A549 (cell line): ENCODE measurements around the gene DNAAF3. TPM values are rescaled to one million over a fixed set of nuclear protein-coding genes. Genes with fewer than 3 reads are reported as not detected.

ENCODE experiments used
- ATAC-seq, 2 experiments: fragments of 200-7000 bp in 1 of 2; fragments of >200 bp in 1 of 2; cut with Nextera tagmentation in 1 of 2; cut with Tn5 transposase in 1 of 2; 3 replicates each; pipeline versions ENCODE4 v1.8.0 to v1.9.1; 2018 to 2020; ENCODE audit warnings: mild to moderate bottlenecking in 1 of 2, moderate library complexity in 1 of 2
- CTCF ChIA-PET: fragments of 300-600 bp; sonication (Branson Sonifier 250); formaldehyde crosslinking; extraction: SDS; loops from one replicate; lab custom pipeline; 2021; ENCODE audit warnings: antibody characterized with exemption, inconsistent platforms; lab: Yijun Ruan, JAX
- POLR2A ChIA-PET: fragments of 350-600 bp; formaldehyde crosslinking; extraction: SDS; loops from one replicate; lab custom pipeline; 2021; ENCODE audit warnings: antibody characterized with exemption, inconsistent platforms; lab: Yijun Ruan, JAX
- DNase-seq, 2 experiments: peaks; one replicate each; pipeline versions ENCODE4 v3.0.0 to v3.0.0-alpha.2; 2011 to 2016; ENCODE audit warnings: low read depth in 1 of 2, low spot score in 1 of 2
- FAIRE-seq: peaks from 2 replicates; lab custom pipeline; 2011; peaks lifted over from hg19 to GRCh38; lab: Jason Lieb, UNC
- H3K27ac ChIP-seq, 2 experiments: fragments of >200 bp; sonication (Bioruptor Twin); formaldehyde crosslinking; 3 replicates each; pipeline ENCODE4 v1.5.1; 2016 to 2017
- H3K4me1 ChIP-seq: fragments of >200 bp; sonication (Bioruptor Twin); formaldehyde crosslinking; 3 replicates; pipeline ENCODE4 v1.6.1; 2016
- H3K4me2 ChIP-seq: fragments of >200 bp; sonication (Bioruptor Twin); formaldehyde crosslinking; 3 replicates; pipeline ENCODE4 v1.6.1; 2016
- H3K4me3 ChIP-seq: fragments of >200 bp; sonication (Bioruptor Twin); formaldehyde crosslinking; 3 replicates; pipeline ENCODE4 v1.5.1; 2016
- H3K9me3 ChIP-seq: fragments of >200 bp; sonication (Bioruptor Twin); formaldehyde crosslinking; 3 replicates; pipeline ENCODE4 v1.6.1; 2016
- FOSL2 ChIP-seq, 2 experiments: fragments of 450-650 bp in 1 of 2; fragments of >200 bp in 1 of 2; sonication (Bioruptor Twin) in 1 of 2; formaldehyde crosslinking; IDR thresholded peaks; 2 replicates each; pipeline versions ENCODE4 v1.5.0 to v1.6.1; 2016 to 2020; ENCODE audit warnings: mild to moderate bottlenecking in 1 of 2, moderate library complexity in 1 of 2
- GATA3 ChIP-seq: IDR thresholded peaks from 2 replicates; pipeline ENCODE4 v1.6.1; 2012; ENCODE audit warnings: borderline replicate concordance
- KDM5A ChIP-seq: fragments of 200-600 bp; sonication (generic); IDR thresholded peaks from 2 replicates; pipeline ENCODE4 v1.6.1; 2016; ENCODE audit warnings: antibody characterized with exemption, mild to moderate bottlenecking
- NPAS2 ChIP-seq: fragments of 250-450 bp; sonication (Bioruptor Pico); IDR thresholded peaks from 2 replicates; pipeline ENCODE4 v1.8.0; 2022; ENCODE audit warnings: mild to moderate bottlenecking, moderate library complexity, borderline replicate concordance
- PHF8 ChIP-seq: fragments of 200-600 bp; sonication (generic); IDR thresholded peaks from 2 replicates; pipeline ENCODE4 v1.6.1; 2016; ENCODE audit warnings: low read depth, mild to moderate bottlenecking, antibody characterized with exemption, moderate library complexity, borderline replicate concordance
- POLR2A ChIP-seq: IDR thresholded peaks from 2 replicates; pipeline ENCODE4 v1.6.1; 2012; ENCODE audit warnings: mild to moderate bottlenecking, low read length
- RFX5 ChIP-seq: fragments of 450-650 bp; IDR thresholded peaks from 2 replicates; pipeline ENCODE4 v1.7.1; 2014; ENCODE audit warnings: antibody characterized with exemption, mild to moderate bottlenecking, moderate library complexity
- RNF2 ChIP-seq: fragments of 200-600 bp; sonication (generic); IDR thresholded peaks from 2 replicates; pipeline ENCODE4 v1.6.1; 2016; ENCODE audit warnings: low read depth, mild to moderate bottlenecking, antibody characterized with exemption, moderate library complexity, borderline replicate concordance
- SREBF2 ChIP-seq: fragments of 450-650 bp; IDR thresholded peaks from 2 replicates; pipeline ENCODE4 v1.6.1; 2014; ENCODE audit warnings: mild to moderate bottlenecking, moderate library complexity
- TP53 ChIP-seq: fragments of 250-450 bp; sonication (Bioruptor Pico); IDR thresholded peaks from 2 replicates; pipeline ENCODE4 v1.5.0; 2021; ENCODE audit warnings: mild to moderate bottlenecking, moderate library complexity
- ZNF302 ChIP-seq: fragments of 250-450 bp; sonication (Bioruptor Pico); IDR thresholded peaks from 2 replicates; pipeline ENCODE4 v1.9.0; 2021; ENCODE audit warnings: inconsistent platforms, mild to moderate bottlenecking, moderate library complexity
- WGBS: methylation state at CpG from one replicate; pipeline ENCODE4 v1.1.6; 2017; ENCODE audit errors: missing lambda C conversion rate; 5-methylcytosine and 5-hydroxymethylcytosine counted together
- polyA plus RNA-seq, 4 experiments: library from polyadenylated mRNA; depleted of rRNA in 3 of 4; stranded (reverse); fragments of >200 nt; fragmentation: RNase III in 1 of 4; extraction: RNeasy Plus Mini Kit Qiagen cat#74134 plus additional on column Dnase treatment in 1 of 4; gene quantifications; 2 replicates in 3 of 4; 3 replicates in 1 of 4; pipeline ENCODE4 v1.2.3, GENCODE V29; 2011 to 2017
- TF ChIP-seq, protein P1 (sequence below): IDR thresholded peaks from 2 replicates; pipeline ENCODE4 v1.6.1; 2012
- TF ChIP-seq, protein P2 (sequence below): fragments of 450-650 bp; IDR thresholded peaks from 2 replicates; pipeline ENCODE4 v1.6.1; 2014; ENCODE audit warnings: antibody characterized with exemption
- TF ChIP-seq, protein P3 (sequence below): fragments of 150-350 bp; IDR thresholded peaks from 2 replicates; pipeline ENCODE4 v1.6.1; 2014; ENCODE audit warnings: low read depth, mild to moderate bottlenecking, low read length
- TF ChIP-seq, protein P4 (sequence below): IDR thresholded peaks from 2 replicates; pipeline ENCODE4 v1.6.1; 2012; ENCODE audit warnings: low read depth, borderline replicate concordance
- TF ChIP-seq, protein P5 (sequence below): fragments of >200 bp; sonication (Bioruptor Twin); formaldehyde crosslinking; IDR thresholded peaks from 3 replicates; pipeline ENCODE4 v1.6.1; 2016
- TF ChIP-seq, protein P6 (sequence below): fragments of 250-450 bp; sonication (Bioruptor Pico); IDR thresholded peaks from 2 replicates; pipeline ENCODE4 v1.5.0; 2020; ENCODE audit warnings: low read depth, mild to moderate bottlenecking, moderate library complexity
- TF ChIP-seq, protein P7 (sequence below): fragments of >200 bp; sonication (Bioruptor Twin); formaldehyde crosslinking; IDR thresholded peaks from 2 replicates; pipeline ENCODE4 v1.6.1; 2016

The DNAAF3 gene
- polyA plus RNA-seq, 2 of the 4 experiments (the other 2 are of a cell fraction) = 4.0 to 5.3 TPM

DNA sequence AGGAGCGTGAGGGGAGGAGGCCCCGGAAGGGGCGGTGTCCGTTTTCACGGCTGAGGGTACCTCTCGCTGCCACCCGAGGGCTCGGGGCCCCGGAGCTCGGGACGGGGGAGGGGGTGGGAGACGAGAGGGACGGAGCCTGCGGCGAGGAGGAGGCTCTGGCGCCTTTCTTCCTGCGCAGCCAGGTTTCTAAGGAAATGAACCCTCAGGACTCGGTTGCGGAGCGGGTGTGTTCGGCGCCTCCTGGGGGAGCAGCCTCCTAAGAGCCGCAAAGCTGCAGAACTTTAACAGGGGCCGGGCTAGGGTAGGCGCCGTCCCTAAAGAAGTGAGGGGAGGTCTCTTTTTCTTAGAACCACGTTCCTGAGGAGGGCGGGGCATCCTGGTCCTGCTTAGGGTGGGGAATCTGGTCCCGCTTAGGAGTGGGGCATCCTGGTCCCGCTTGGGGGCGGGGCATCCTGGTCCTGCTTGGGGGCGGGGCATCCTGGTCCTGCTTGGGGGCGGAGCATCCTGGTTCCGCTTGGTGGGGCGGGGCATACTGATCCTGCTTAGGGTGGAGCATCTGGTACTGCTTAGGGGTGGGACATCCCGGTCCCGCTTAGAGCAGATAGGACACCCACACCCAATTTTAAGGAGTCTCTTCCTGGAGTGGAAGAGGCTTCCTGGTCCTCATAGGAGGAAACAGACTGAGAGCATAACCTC is 7.4 kb upstream of the DNAAF3 start (continued):
- TF ChIP-seq GATA3 = no peak
- no peak for TF ChIP-seq SREBF2
- TF ChIP-seq, protein P1, sequence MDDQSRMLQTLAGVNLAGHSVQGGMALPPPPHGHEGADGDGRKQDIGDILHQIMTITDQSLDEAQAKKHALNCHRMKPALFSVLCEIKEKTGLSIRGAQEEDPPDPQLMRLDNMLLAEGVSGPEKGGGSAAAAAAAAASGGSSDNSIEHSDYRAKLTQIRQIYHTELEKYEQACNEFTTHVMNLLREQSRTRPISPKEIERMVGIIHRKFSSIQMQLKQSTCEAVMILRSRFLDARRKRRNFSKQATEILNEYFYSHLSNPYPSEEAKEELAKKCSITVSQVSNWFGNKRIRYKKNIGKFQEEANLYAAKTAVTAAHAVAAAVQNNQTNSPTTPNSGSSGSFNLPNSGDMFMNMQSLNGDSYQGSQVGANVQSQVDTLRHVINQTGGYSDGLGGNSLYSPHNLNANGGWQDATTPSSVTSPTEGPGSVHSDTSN = no peak
- no peak for TF ChIP-seq FOSL2 (IDR thresholded peaks at IDR 0.05)
- no peak for TF ChIP-seq FOSL2 (CRISPR knock-in tag; IDR thresholded peaks at IDR 0.05)
- TF ChIP-seq RFX5 = no peak
- no peak for TF ChIP-seq ZNF302 (CRISPR knock-in tag)
- TF ChIP-seq, protein P2, sequence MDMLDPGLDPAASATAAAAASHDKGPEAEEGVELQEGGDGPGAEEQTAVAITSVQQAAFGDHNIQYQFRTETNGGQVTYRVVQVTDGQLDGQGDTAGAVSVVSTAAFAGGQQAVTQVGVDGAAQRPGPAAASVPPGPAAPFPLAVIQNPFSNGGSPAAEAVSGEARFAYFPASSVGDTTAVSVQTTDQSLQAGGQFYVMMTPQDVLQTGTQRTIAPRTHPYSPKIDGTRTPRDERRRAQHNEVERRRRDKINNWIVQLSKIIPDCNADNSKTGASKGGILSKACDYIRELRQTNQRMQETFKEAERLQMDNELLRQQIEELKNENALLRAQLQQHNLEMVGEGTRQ = no peak
- TF ChIP-seq, protein P3, sequence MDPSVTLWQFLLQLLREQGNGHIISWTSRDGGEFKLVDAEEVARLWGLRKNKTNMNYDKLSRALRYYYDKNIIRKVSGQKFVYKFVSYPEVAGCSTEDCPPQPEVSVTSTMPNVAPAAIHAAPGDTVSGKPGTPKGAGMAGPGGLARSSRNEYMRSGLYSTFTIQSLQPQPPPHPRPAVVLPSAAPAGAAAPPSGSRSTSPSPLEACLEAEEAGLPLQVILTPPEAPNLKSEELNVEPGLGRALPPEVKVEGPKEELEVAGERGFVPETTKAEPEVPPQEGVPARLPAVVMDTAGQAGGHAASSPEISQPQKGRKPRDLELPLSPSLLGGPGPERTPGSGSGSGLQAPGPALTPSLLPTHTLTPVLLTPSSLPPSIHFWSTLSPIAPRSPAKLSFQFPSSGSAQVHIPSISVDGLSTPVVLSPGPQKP = no peak
- TF ChIP-seq, protein P4, sequence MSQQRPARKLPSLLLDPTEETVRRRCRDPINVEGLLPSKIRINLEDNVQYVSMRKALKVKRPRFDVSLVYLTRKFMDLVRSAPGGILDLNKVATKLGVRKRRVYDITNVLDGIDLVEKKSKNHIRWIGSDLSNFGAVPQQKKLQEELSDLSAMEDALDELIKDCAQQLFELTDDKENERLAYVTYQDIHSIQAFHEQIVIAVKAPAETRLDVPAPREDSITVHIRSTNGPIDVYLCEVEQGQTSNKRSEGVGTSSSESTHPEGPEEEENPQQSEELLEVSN = peak; percentile 31; the same call in 1 of the 2 replicates
- TF ChIP-seq, protein P5, sequence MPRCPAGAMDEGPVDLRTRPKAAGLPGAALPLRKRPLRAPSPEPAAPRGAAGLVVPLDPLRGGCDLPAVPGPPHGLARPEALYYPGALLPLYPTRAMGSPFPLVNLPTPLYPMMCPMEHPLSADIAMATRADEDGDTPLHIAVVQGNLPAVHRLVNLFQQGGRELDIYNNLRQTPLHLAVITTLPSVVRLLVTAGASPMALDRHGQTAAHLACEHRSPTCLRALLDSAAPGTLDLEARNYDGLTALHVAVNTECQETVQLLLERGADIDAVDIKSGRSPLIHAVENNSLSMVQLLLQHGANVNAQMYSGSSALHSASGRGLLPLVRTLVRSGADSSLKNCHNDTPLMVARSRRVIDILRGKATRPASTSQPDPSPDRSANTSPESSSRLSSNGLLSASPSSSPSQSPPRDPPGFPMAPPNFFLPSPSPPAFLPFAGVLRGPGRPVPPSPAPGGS = 0 out of 3 replicates have a peak, but pooled peaks have one; percentile 52
- TF ChIP-seq, protein P6, sequence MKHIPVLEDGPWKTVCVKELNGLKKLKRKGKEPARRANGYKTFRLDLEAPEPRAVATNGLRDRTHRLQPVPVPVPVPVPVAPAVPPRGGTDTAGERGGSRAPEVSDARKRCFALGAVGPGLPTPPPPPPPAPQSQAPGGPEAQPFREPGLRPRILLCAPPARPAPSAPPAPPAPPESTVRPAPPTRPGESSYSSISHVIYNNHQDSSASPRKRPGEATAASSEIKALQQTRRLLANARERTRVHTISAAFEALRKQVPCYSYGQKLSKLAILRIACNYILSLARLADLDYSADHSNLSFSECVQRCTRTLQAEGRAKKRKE (CRISPR knock-in tag) = no peak
- TF ChIP-seq NPAS2 (CRISPR knock-in tag) = no peak
- TF ChIP-seq TP53 = no peak
- peak; percentile 36; the same call in 1 of the 2 replicates for TF ChIP-seq RNF2
- TF ChIP-seq POLR2A = peak; percentile 28; the same call in 1 of the 2 replicates
- TF ChIP-seq, protein P7, sequence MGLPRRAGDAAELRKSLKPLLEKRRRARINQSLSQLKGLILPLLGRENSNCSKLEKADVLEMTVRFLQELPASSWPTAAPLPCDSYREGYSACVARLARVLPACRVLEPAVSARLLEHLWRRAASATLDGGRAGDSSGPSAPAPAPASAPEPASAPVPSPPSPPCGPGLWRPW = no peak
- no peak for TF ChIP-seq KDM5A

DNA sequence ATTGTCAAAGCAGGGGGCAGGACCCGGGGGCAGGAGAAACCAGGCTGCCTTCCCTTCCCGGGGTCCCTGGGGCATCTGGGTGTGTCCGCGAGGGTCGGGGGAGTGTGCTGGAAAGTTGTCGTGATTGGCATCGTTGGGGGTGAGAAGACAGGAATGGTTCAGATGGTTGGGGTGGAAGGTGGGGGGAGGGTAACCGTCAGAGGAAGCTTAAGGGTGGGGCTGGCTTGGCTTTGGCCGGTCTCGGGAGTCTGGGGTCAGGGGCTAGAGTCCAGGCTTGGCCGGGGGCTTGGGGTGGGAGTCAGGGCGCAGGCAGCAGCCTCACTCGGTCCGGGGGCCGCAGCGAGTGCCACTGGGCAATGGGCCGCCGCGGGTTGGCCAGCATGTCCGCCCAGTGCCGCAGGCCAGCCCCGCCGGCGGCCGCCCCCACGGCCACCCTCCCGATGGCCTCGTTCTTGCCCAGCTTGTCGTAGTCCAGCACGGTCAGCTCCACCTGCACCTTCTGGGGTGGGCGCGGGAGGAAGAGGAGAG is 6.8 kb upstream of the DNAAF3 start:
- 2% methylated on average over 31 of the region's 32 CpGs for WGBS
- FAIRE-seq (no peak), ATAC-seq (peak; percentile 35 to 50), DNase-seq (no peak)
- TF ChIP-seq TP53 (no peak), PHF8 (0 out of 2 replicates have a peak, but pooled peaks have one; percentile 25)
- peaks cover 11% of the 10 kb centered on the region for H3K4me1 ChIP-seq
- ChIA-PET CTCF (interaction anchor here (0.9 to 10.0 kb wide), 12 partner anchors 7 to 295 kb away, joined by 3 to 64 read pairs (median 4); partner anchors contain the start of gene DNAAF3), POLR2A (interaction anchor here (0.6 to 0.8 kb wide), 3 partner anchors 13 to 86 kb away, joined by 3 to 6 read pairs (median 4); partner anchors contain the start of gene PPP6R1)
- peak overlapping the region; percentile 74 to 93 for H3K27ac ChIP-seq
- peak overlapping the region; percentile 54 for H3K4me3 ChIP-seq
- peak overlapping the region; percentile 82 for H3K4me2 ChIP-seq
- H3K9me3 ChIP-seq = no peaks in the 10 kb centered on the region
